WTC11 (cell line): ENCODE results near the gene ADAMTS12. TPM values are rescaled to one million over a fixed set of nuclear protein-coding genes. Genes with fewer than 3 reads are reported as not detected.

Experiments used
- ATAC-seq: fragments of 200-7000 bp; cut with Tn5 transposase; 2 replicates; pipeline ENCODE4 v1.10.0; 2021; ENCODE audit warnings: mild to moderate bottlenecking, moderate library complexity
- CTCF ChIA-PET: fragments of 300-600 bp; sonication (Branson Sonifier 250); formaldehyde crosslinking; loops from one replicate; lab custom pipeline; 2021; ENCODE audit warnings: antibody characterized with exemption; lab: Charles Lee
- POLR2A ChIA-PET: fragments of 350-600 bp; sonication (Branson Sonifier 250); formaldehyde crosslinking; loops from one replicate; lab custom pipeline; 2021; ENCODE audit warnings: antibody characterized with exemption; lab: Charles Lee
- DNase-seq: peaks from one replicate; pipeline ENCODE4 v3.0.0; 2021; ENCODE audit warnings: low spot score
- H3K27ac Mint-ChIP-seq: 2 replicates; pipeline ENCODE4 v1.8.0; 2021; ENCODE audit warnings: mixed read lengths
- H3K27me3 Mint-ChIP-seq: 2 replicates; pipeline ENCODE4 v1.8.0; 2021; ENCODE audit warnings: low read depth, mild to moderate bottlenecking, moderate library complexity, mixed read lengths
- H3K36me3 Mint-ChIP-seq: 2 replicates; pipeline ENCODE4 v1.8.0; 2021; ENCODE audit warnings: mixed read lengths
- H3K4me1 Mint-ChIP-seq: 2 replicates; pipeline ENCODE4 v1.8.0; 2022; ENCODE audit warnings: mixed read lengths
- H3K4me3 Mint-ChIP-seq: 2 replicates; pipeline ENCODE4 v1.8.0; 2021; ENCODE audit warnings: mild to moderate bottlenecking, moderate library complexity, mixed read lengths
- H3K9me3 Mint-ChIP-seq: 2 replicates; pipeline ENCODE4 v1.8.0; 2021; ENCODE audit warnings: mixed read lengths
- ARID4B ChIP-seq: sonication (generic); formaldehyde crosslinking; IDR thresholded peaks from 2 replicates; pipeline ENCODE4 v1.8.0; 2023; ENCODE audit warnings: missing genetic modification reagents, mild to moderate bottlenecking, borderline replicate concordance
- ATF1 ChIP-seq: sonication (generic); formaldehyde crosslinking; IDR thresholded peaks from 2 replicates; pipeline ENCODE4 v1.8.1; 2023; ENCODE audit warnings: mild to moderate bottlenecking, moderate library complexity, missing genetic modification reagents
- EMX1 ChIP-seq: fragments of 250-450 bp; sonication (Bioruptor Pico); IDR thresholded peaks from 2 replicates; pipeline ENCODE4 v1.8.0; 2021; ENCODE audit warnings: mild to moderate bottlenecking
- FOXP1 ChIP-seq: sonication (generic); formaldehyde crosslinking; IDR thresholded peaks from 2 replicates; pipeline ENCODE4 v1.8.0; 2022; ENCODE audit warnings: missing genetic modification reagents, mild to moderate bottlenecking, moderate library complexity, borderline replicate concordance
- GABPB1 ChIP-seq: sonication (generic); formaldehyde crosslinking; IDR thresholded peaks from 2 replicates; pipeline ENCODE4 v1.8.1; 2023; ENCODE audit warnings: mild to moderate bottlenecking, missing genetic modification reagents
- HMGA2 ChIP-seq: fragments of 250-450 bp; sonication (Bioruptor Pico); IDR thresholded peaks from 2 replicates; pipeline ENCODE4 v1.4.0; 2021; ENCODE audit warnings: mild to moderate bottlenecking, moderate library complexity
- JAZF1 ChIP-seq: fragments of 250-450 bp; sonication (Bioruptor Pico); IDR thresholded peaks from 2 replicates; pipeline ENCODE4 v1.9.0; 2021; ENCODE audit warnings: moderate library complexity, mild to moderate bottlenecking, inconsistent platforms
- MXD4 ChIP-seq: fragments of 250-450 bp; sonication (Bioruptor Pico); IDR thresholded peaks from 2 replicates; pipeline ENCODE4 v1.8.0; 2021; ENCODE audit warnings: mild to moderate bottlenecking, moderate library complexity, borderline replicate concordance
- NFYB ChIP-seq: sonication (generic); formaldehyde crosslinking; conservative IDR thresholded peaks from 2 replicates; pipeline ENCODE4 v1.8.0; 2022; ENCODE audit warnings: low read depth, missing genetic modification reagents
- TP53 ChIP-seq: sonication (generic); formaldehyde crosslinking; IDR thresholded peaks from 2 replicates; pipeline ENCODE4 v1.8.1; 2023; ENCODE audit warnings: mild to moderate bottlenecking, missing genetic modification reagents
- USF1 ChIP-seq: sonication (generic); formaldehyde crosslinking; IDR thresholded peaks from 2 replicates; pipeline ENCODE4 v1.8.0; 2022; ENCODE audit warnings: mild to moderate bottlenecking, missing genetic modification reagents
- ZBTB21 ChIP-seq: sonication (generic); formaldehyde crosslinking; IDR thresholded peaks from 2 replicates; pipeline ENCODE4 v1.8.1; 2023; ENCODE audit warnings: mild to moderate bottlenecking, missing genetic modification reagents, borderline replicate concordance
- ZNF121 ChIP-seq: sonication (generic); formaldehyde crosslinking; IDR thresholded peaks from 2 replicates; pipeline ENCODE4 v1.8.0; 2023; ENCODE audit warnings: missing genetic modification reagents
- ZNF219 ChIP-seq: sonication (generic); formaldehyde crosslinking; IDR thresholded peaks from 2 replicates; pipeline ENCODE4 v1.8.0; 2023; ENCODE audit warnings: missing genetic modification reagents, mild to moderate bottlenecking, borderline replicate concordance
- ZNF532 ChIP-seq: fragments of 250-450 bp; sonication (Bioruptor Pico); IDR thresholded peaks from 2 replicates; pipeline ENCODE4 v1.9.0; 2021; ENCODE audit warnings: mild to moderate bottlenecking, borderline replicate concordance
- total RNA-seq: library from RNA; stranded (reverse); gene quantifications from 3 replicates; pipeline ENCODE4 v1.2.3, GENCODE V29; 2021
- TF ChIP-seq, protein P1 (sequence below): sonication (generic); formaldehyde crosslinking; IDR thresholded peaks from 2 replicates; pipeline ENCODE4 v1.8.0; 2022; ENCODE audit warnings: missing genetic modification reagents
- TF ChIP-seq, protein P2 (sequence below): sonication (generic); formaldehyde crosslinking; IDR thresholded peaks from 2 replicates; pipeline ENCODE4 v1.8.0; 2022; ENCODE audit warnings: mild to moderate bottlenecking, missing genetic modification reagents

ADAMTS12 gene
- total RNA-seq, 1 experiment from 2014 or later = 13.5 TPM

GRCh38 chr5:33738967-33739366 is 152.8 kb downstream of the ADAMTS12 start (continued):
- TF ChIP-seq, protein P1, sequence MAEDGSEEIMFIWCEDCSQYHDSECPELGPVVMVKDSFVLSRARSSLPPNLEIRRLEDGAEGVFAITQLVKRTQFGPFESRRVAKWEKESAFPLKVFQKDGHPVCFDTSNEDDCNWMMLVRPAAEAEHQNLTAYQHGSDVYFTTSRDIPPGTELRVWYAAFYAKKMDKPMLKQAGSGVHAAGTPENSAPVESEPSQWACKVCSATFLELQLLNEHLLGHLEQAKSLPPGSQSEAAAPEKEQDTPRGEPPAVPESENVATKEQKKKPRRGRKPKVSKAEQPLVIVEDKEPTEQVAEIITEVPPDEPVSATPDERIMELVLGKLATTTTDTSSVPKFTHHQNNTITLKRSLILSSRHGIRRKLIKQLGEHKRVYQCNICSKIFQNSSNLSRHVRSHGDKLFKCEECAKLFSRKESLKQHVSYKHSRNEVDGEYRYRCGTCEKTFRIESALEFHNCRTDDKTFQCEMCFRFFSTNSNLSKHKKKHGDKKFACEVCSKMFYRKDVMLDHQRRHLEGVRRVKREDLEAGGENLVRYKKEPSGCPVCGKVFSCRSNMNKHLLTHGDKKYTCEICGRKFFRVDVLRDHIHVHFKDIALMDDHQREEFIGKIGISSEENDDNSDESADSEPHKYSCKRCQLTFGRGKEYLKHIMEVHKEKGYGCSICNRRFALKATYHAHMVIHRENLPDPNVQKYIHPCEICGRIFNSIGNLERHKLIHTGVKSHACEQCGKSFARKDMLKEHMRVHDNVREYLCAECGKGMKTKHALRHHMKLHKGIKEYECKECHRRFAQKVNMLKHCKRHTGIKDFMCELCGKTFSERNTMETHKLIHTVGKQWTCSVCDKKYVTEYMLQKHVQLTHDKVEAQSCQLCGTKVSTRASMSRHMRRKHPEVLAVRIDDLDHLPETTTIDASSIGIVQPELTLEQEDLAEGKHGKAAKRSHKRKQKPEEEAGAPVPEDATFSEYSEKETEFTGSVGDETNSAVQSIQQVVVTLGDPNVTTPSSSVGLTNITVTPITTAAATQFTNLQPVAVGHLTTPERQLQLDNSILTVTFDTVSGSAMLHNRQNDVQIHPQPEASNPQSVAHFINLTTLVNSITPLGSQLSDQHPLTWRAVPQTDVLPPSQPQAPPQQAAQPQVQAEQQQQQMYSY (CRISPR knock-in tag) = no peak
- TF ChIP-seq ZBTB21 (CRISPR knock-in tag) = no peak
- TF ChIP-seq HMGA2 (CRISPR knock-in tag) = no peak
- TF ChIP-seq MXD4 = no peak
- TF ChIP-seq, all 79 proteins: peak for 0

DNA sequence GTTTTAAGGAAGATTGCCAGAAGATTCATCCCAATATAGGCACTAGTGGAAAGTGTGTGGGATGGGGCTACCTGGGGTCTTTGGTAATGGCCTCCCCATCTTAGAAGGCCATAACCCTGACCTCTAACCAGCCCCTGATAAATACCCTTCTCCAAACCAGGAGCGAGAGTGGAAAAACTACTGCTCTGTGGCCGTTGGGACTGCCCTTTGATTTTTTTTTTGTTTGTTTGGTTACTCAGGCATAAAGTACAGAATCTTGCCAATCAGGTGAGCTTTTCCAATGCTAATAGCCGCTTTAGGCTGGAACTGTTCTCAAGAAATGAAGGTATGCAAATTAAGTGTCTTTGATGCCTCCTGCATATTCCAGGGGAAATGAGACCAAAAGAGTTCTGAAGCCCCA is 153.7 kb downstream of the ADAMTS12 start:
- CTCF ChIA-PET = interaction anchor here (1.5 kb wide), 1 partner anchor 197 kb away, joined by 4 read pairs; no protein-coding TSS in a partner anchor
- no peaks in the 10 kb centered on the region for H3K36me3 Mint-ChIP-seq
- no peaks in the 10 kb centered on the region for H3K9me3 Mint-ChIP-seq
- no peaks in the 10 kb centered on the region for H3K27me3 Mint-ChIP-seq
- TF ChIP-seq USF1 (CRISPR knock-in tag) = no peak
- H3K4me1 Mint-ChIP-seq = peaks cover 32% of the 10 kb centered on the region
- no peak overlapping the region for H3K27ac Mint-ChIP-seq
- H3K4me3 Mint-ChIP-seq = no peak overlapping the region
- no peak for DNase-seq
- POLR2A ChIA-PET = no interaction called here
- ATAC-seq = no peak

- ChIA-PET CTCF (no interaction called here), POLR2A (no interaction called here)
- ATAC-seq (no peak), DNase-seq (no peak)
- no peak overlapping the region for H3K27ac Mint-ChIP-seq
- peaks cover 28% of the 10 kb centered on the region for H3K4me1 Mint-ChIP-seq
- H3K27me3 Mint-ChIP-seq = no peaks in the 10 kb centered on the region
- no peaks in the 10 kb centered on the region for H3K9me3 Mint-ChIP-seq
- no peaks in the 10 kb centered on the region for H3K36me3 Mint-ChIP-seq
- no peak overlapping the region for H3K4me3 Mint-ChIP-seq
- TF ChIP-seq FOXP1 (CRISPR knock-in tag) = no peak
- no peak for TF ChIP-seq ZNF121 (CRISPR knock-in tag)
- TF ChIP-seq JAZF1 (CRISPR knock-in tag) = no peak
- TF ChIP-seq ZNF532 = no peak
Observed at GRCh38 chr5:33737697-33738096, 154.1 kb downstream of the ADAMTS12 start.

GRCh38 chr5:33737284-33737683 is 154.5 kb downstream of the ADAMTS12 start:
- no peaks in the 10 kb centered on the region for H3K36me3 Mint-ChIP-seq
- H3K27me3 Mint-ChIP-seq = no peaks in the 10 kb centered on the region
- H3K4me3 Mint-ChIP-seq = no peak overlapping the region
- peaks cover 27% of the 10 kb centered on the region for H3K4me1 Mint-ChIP-seq
- ATAC-seq (no peak), DNase-seq (no peak)
- no peak overlapping the region for H3K27ac Mint-ChIP-seq
- CTCF ChIA-PET = no interaction called here
- POLR2A ChIA-PET = no interaction called here
- no peaks in the 10 kb centered on the region for H3K9me3 Mint-ChIP-seq
- TF ChIP-seq NFYB (CRISPR knock-in tag) = no peak
- TF ChIP-seq ATF1 (CRISPR knock-in tag) = no peak
- no peak for TF ChIP-seq EMX1 (CRISPR knock-in tag)
- TF ChIP-seq ARID4B (CRISPR knock-in tag) = no peak
- TF ChIP-seq TP53 (CRISPR knock-in tag) = no peak
- no peak for TF ChIP-seq ZNF219 (CRISPR knock-in tag)
- TF ChIP-seq, protein P2, sequence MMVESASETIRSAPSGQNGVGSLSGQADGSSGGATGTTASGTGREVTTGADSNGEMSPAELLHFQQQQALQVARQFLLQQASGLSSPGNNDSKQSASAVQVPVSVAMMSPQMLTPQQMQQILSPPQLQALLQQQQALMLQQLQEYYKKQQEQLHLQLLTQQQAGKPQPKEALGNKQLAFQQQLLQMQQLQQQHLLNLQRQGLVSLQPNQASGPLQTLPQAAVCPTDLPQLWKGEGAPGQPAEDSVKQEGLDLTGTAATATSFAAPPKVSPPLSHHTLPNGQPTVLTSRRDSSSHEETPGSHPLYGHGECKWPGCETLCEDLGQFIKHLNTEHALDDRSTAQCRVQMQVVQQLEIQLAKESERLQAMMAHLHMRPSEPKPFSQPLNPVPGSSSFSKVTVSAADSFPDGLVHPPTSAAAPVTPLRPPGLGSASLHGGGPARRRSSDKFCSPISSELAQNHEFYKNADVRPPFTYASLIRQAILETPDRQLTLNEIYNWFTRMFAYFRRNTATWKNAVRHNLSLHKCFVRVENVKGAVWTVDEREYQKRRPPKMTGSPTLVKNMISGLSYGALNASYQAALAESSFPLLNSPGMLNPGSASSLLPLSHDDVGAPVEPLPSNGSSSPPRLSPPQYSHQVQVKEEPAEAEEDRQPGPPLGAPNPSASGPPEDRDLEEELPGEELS (CRISPR knock-in tag) = no peak
- no peak for TF ChIP-seq GABPB1 (CRISPR knock-in tag)
